Stomach (tissue), 4 donors: ENCODE results near the gene NEO1.

ENCODE experiments used
- CTCF ChIP-seq, 7 experiments: fragments of 450-650 bp in 4 of 7; fragments of 200-600 bp in 3 of 7; sonication (generic) in 3 of 7; IDR thresholded peaks; one replicate each; pipeline ENCODE4 v1.5.1; 2016 to 2019; ENCODE audit warnings: antibody characterized with exemption in 7 of 7, control low read depth in 2 of 7, mild to moderate bottlenecking in 1 of 7
- POLR2A ChIP-seq, 4 donors: fragments of 450-650 bp; IDR thresholded peaks; one replicate each; pipeline ENCODE4 v1.6.1; 2016; ENCODE audit warnings: antibody characterized with exemption in 4 of 4, control low read depth in 2 of 4, mild to moderate bottlenecking in 1 of 4, moderate library complexity in 1 of 4

GRCh38 chr15:73024168-73024567 lies 28.1 kb upstream of the NEO1 start:
- TF ChIP-seq CTCF (IDR thresholded peaks at IDR 0.05) (no peak), POLR2A (IDR thresholded peaks at IDR 0.05) (no peak)
